Endothelial cell (in vitro differentiated cells): ENCODE data around the gene MRPL4. TPM values are rescaled to one million over a fixed set of nuclear protein-coding genes. Genes with fewer than 3 reads are reported as not detected.
A peak's percentile ranks its signal among the peaks of the same experiment; 100 is the strongest.

Experiments used
- DNase-seq: peaks from one replicate; pipeline ENCODE4 v3.0.0; 2021; ENCODE audit warnings: low spot score
- H3K27ac Mint-ChIP-seq: one replicate; pipeline ENCODE4 v1.8.0; 2021; ENCODE audit warnings: mixed read lengths, inconsistent platforms; ENCODE audit not compliant: unreplicated experiment
- H3K27me3 Mint-ChIP-seq: one replicate; pipeline ENCODE4 v1.8.0; 2021; ENCODE audit warnings: mild to moderate bottlenecking, moderate library complexity, mixed read lengths, inconsistent platforms; ENCODE audit not compliant: unreplicated experiment
- H3K36me3 Mint-ChIP-seq: one replicate; pipeline ENCODE4 v1.8.0; 2021; ENCODE audit warnings: mild to moderate bottlenecking, low read depth, mixed read lengths, inconsistent platforms; ENCODE audit not compliant: unreplicated experiment
- H3K4me1 Mint-ChIP-seq: one replicate; pipeline ENCODE4 v1.8.0; 2021; ENCODE audit warnings: mild to moderate bottlenecking, mixed read lengths, inconsistent platforms; ENCODE audit not compliant: unreplicated experiment
- H3K4me3 Mint-ChIP-seq: one replicate; pipeline ENCODE4 v1.8.0; 2021; ENCODE audit warnings: mild to moderate bottlenecking, mixed read lengths, inconsistent platforms; ENCODE audit not compliant: unreplicated experiment
- H3K9me3 Mint-ChIP-seq: one replicate; pipeline ENCODE4 v1.8.0; 2021; ENCODE audit warnings: mixed read lengths, inconsistent platforms; ENCODE audit not compliant: unreplicated experiment
- total RNA-seq: library from RNA; stranded (reverse); fragmentation: NEBNext Ultra II Directional; extraction: Animal tissue kit (Norgen Biotek cat#: 25700); gene quantifications from one replicate; pipeline ENCODE4 v1.2.1, GENCODE V29; 2021; ENCODE audit not compliant: unreplicated experiment
- TF ChIP-seq, protein P1 (sequence below): fragments of 200-600 bp; sonication (generic); IDR thresholded peaks from one replicate; pipeline ENCODE4 v1.5.0; 2021; ENCODE audit warnings: antibody characterized with exemption; ENCODE audit not compliant: unreplicated experiment

The MRPL4 gene
- total RNA-seq, 1 donor from 2014 or later, result 51.3 TPM

GRCh38 chr19:10224337-10224736 lies 27.7 kb upstream of the MRPL4 start:
- Mint-ChIP-seq H3K27ac (no peak overlapping the region), H3K4me3 (no peak overlapping the region), H3K36me3 (peaks cover 9% of the 10 kb centered on the region), H3K4me1 (peaks cover 3% of the 10 kb centered on the region), H3K27me3 (peaks cover 4% of the 10 kb centered on the region), H3K9me3 (no peaks in the 10 kb centered on the region)
- DNase-seq, result no peak
- TF ChIP-seq, protein P1, sequence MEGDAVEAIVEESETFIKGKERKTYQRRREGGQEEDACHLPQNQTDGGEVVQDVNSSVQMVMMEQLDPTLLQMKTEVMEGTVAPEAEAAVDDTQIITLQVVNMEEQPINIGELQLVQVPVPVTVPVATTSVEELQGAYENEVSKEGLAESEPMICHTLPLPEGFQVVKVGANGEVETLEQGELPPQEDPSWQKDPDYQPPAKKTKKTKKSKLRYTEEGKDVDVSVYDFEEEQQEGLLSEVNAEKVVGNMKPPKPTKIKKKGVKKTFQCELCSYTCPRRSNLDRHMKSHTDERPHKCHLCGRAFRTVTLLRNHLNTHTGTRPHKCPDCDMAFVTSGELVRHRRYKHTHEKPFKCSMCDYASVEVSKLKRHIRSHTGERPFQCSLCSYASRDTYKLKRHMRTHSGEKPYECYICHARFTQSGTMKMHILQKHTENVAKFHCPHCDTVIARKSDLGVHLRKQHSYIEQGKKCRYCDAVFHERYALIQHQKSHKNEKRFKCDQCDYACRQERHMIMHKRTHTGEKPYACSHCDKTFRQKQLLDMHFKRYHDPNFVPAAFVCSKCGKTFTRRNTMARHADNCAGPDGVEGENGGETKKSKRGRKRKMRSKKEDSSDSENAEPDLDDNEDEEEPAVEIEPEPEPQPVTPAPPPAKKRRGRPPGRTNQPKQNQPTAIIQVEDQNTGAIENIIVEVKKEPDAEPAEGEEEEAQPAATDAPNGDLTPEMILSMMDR, result no peak

GRCh38 chr19:10226021-10226375 lies 26.0 kb upstream of the MRPL4 start:
- Mint-ChIP-seq H3K27ac (no peak overlapping the region), H3K36me3 (peaks cover 12% of the 10 kb centered on the region), H3K9me3 (no peaks in the 10 kb centered on the region), H3K4me3 (no peak overlapping the region), H3K4me1 (peaks cover 6% of the 10 kb centered on the region), H3K27me3 (peaks cover 9% of the 10 kb centered on the region)
- TF ChIP-seq, protein P1, result no peak
- no peak for DNase-seq

DNA sequence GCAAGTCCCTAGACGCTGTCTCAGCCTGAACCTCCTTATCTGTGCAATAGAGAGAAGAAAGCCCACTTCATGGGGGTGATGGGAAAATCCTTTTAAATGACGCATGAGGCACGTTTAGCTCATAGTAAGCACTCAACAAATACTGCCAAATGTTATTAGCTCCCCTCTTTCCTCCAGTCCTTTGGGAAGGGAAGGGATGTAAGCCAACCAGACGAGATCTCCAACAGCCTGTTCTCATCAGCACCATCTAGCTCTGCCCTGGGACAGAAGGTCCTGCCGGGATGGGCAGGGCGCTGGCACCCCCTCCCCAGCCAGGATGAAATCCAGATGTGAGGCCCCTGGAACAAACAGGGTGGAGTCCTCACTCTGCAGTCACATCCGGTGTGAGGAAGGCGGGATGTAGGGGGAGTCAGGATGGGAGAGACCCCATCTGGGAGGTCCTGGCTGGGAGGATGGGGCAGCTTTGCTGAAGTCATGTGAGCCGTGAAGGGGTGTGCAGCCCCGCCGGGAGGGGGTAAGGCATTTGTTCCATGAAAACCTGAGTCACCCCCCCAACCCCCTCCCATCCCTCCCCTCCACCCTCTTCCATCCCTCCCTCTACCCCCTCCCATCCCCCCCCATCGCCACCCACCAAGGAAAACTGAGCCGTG lies 25.5 kb upstream of the MRPL4 start:
- peaks cover 12% of the 10 kb centered on the region for H3K36me3 Mint-ChIP-seq
- peak overlapping the region; percentile 71 for H3K4me3 Mint-ChIP-seq
- no peaks in the 10 kb centered on the region for H3K9me3 Mint-ChIP-seq
- TF ChIP-seq, protein P1, result no peak
- H3K27ac Mint-ChIP-seq, result peak overlapping the region; percentile 21
- H3K4me1 Mint-ChIP-seq, result peaks cover 6% of the 10 kb centered on the region
- DNase-seq, result no peak
- H3K27me3 Mint-ChIP-seq, result peaks cover 9% of the 10 kb centered on the region

DNA sequence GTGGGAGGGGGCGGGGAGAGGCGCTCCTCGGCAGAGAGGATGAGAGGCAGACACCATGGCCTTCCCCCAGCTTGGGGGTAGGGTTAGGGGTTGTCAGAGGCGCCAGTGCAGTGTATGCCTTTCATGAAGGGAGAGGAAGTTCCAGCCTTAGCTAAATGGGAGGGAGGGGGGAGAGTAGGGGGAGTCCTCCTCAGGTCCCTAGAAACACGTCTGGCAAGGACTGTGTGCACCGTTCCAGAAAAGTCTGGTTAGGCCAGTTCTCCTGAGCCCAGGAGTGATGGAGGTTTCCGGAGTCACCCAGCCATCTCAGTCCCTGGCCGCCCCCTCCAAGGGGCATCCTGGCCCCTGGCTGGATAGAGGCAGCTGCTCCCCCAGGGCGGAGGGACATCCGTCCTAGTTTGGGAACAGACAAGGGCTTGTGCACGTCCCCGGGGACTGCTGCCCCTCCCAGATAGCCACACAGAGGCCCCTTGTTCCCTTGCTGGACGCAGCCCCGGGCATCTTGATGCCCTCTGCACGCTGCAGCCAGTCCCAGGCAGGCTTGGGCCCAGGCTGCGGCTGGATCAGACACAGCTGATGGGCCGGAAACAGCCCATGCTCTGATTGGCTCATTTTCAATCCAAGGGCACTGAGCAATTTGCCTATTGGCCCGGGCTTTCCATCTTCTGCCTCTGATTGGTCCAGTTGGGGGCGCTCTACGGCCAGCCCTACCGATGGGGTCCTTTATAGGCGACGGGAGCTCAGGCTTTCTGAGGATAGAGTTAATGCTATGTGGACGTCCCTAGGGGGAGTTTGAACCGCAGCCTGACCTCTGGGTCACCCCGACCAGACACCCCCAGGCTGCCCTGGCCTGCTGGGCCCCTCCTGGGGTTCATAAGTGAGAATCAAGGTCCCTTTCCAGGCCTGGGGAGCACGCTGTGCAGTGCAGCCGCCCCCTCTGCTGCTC lies 24.7 kb upstream of the MRPL4 start:
- TF ChIP-seq, protein P1, result no peak
- Mint-ChIP-seq H3K27me3 (peaks cover 9% of the 10 kb centered on the region), H3K9me3 (no peaks in the 10 kb centered on the region), H3K4me3 (no peak overlapping the region), H3K27ac (no peak overlapping the region), H3K4me1 (peaks cover 6% of the 10 kb centered on the region), H3K36me3 (peaks cover 12% of the 10 kb centered on the region)
- no peak for DNase-seq

- Mint-ChIP-seq H3K27me3 (peaks cover 6% of the 10 kb centered on the region), H3K9me3 (no peaks in the 10 kb centered on the region), H3K36me3 (peaks cover 12% of the 10 kb centered on the region), H3K27ac (no peak overlapping the region), H3K4me3 (no peak overlapping the region), H3K4me1 (peaks cover 6% of the 10 kb centered on the region)
- TF ChIP-seq, protein P1, result no peak
- no peak for DNase-seq
Measured at GRCh38 chr19:10228393-10228792, 23.6 kb upstream of the MRPL4 start.
